D341Med (cell line): ENCODE measurements around the gene OR4D1.

Experiments used
- DNase-seq: peaks from one replicate; pipeline ENCODE4 v3.0.0; 2012; ENCODE audit warnings: low spot score

Gene OR4D1

GRCh38 chr17:58153671-58154070 lies 5.5 kb downstream of the OR4D1 start:
- no peak for DNase-seq

GRCh38 chr17:58156839-58157803 lies 8.9 kb downstream of the OR4D1 start:
- peak; percentile 53 for DNase-seq

- no peak for DNase-seq
These were observed 10.0 kb downstream of the OR4D1 start for GRCh38 chr17:58158181-58158580.

GRCh38 chr17:58161566-58161965 lies 13.4 kb downstream of the OR4D1 start:
- no peak for DNase-seq

- no peak for DNase-seq
These were observed 17.8 kb downstream of the OR4D1 start for GRCh38 chr17:58165981-58166380.

- DNase-seq = no peak
These were observed 18.5 kb downstream of the OR4D1 start, which contains the start of gene OR4D2 for GRCh38 chr17:58166682-58167081. OR4D2 (plus strand) TSS chr17:58166982; CDS start chr17:58169656, 2,674 bp downstream.

- DNase-seq = no peak
These were observed 22.4 kb downstream of the OR4D1 start for GRCh38 chr17:58170622-58171021.

- peak; percentile 75 for DNase-seq
These were observed 24.3 kb downstream of the OR4D1 start for GRCh38 chr17:58172369-58173071.

GRCh38 chr17:58174871-58175270 lies 26.7 kb downstream of the OR4D1 start:
- DNase-seq = no peak

- no peak for DNase-seq
These were observed 28.0 kb downstream of the OR4D1 start for GRCh38 chr17:58176200-58176599.

- no peak for DNase-seq
These were observed 33.6 kb downstream of the OR4D1 start for GRCh38 chr17:58181796-58182195.

GRCh38 chr17:58183514-58183913 lies 35.3 kb downstream of the OR4D1 start:
- DNase-seq = no peak

- no peak for DNase-seq
These were observed 36.3 kb downstream of the OR4D1 start for GRCh38 chr17:58184308-58184985.

- DNase-seq = no peak
These were observed 37.0 kb downstream of the OR4D1 start for GRCh38 chr17:58184986-58185761.

GRCh38 chr17:58186591-58186990 lies 38.4 kb downstream of the OR4D1 start:
- peak; percentile 33 for DNase-seq

GRCh38 chr17:58187063-58187462 lies 38.9 kb downstream of the OR4D1 start:
- peak; percentile 20 for DNase-seq

GRCh38 chr17:58187675-58188074 lies 39.5 kb downstream of the OR4D1 start:
- DNase-seq = no peak

GRCh38 chr17:58189436-58190146 lies 41.4 kb downstream of the OR4D1 start:
- no peak for DNase-seq

GRCh38 chr17:58191241-58191896 lies 43.2 kb downstream of the OR4D1 start:
- DNase-seq = no peak

GRCh38 chr17:58192612-58193011 lies 44.4 kb downstream of the OR4D1 start, which contains the start of gene EPX:
EPX (plus strand) TSS chr17:58192726; CDS start chr17:58192847, 121 bp downstream.
- DNase-seq = no peak
